ENCODE measurements around the gene HDAC10.

DNA sequence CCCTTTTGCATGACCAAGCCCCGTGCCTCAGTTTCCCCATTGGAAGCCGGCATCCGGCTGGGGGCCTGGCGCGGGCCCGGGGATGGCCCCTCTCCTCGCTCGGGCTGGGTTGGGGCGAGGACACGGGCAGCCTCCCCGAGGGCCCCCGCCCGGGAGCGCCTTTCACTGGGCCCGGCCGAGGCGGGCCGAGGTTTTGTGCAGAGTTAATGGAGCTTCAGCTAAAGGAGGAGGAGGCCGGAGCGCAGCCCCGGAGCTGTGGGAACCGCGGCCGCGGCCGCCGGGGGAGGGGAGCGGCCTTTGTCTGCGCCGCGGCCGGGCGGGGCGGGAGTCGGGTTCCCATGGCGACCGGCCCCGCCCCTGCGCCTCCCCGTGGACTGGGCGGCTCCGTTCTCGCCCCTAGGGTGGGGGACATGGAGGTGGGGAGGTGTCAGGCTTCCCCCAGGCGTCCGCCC, 20.5 kb upstream of the HDAC10 start:
- TF ChIP-seq CTCF (IDR thresholded peaks at IDR 0.05; ENCODE audit: insufficient read depth, low read length) (no peak), POLR2AphosphoS5 (IDR thresholded peaks at IDR 0.05; ENCODE audit: low read depth) (no peak), GABPA (IDR thresholded peaks at IDR 0.05; ENCODE audit: low read depth) (no peak), REST (IDR thresholded peaks at IDR 0.05; ENCODE audit: insufficient replicate concordance, low read depth) (no peak)
